H9 (cell line): ENCODE results near the gene ARHGEF10L. TPM values are rescaled to one million over a fixed set of nuclear protein-coding genes. Genes with fewer than 3 reads are reported as not detected.

ENCODE experiments used
- DNase-seq: peaks from one replicate; pipeline ENCODE4 v3.0.0-alpha.2; 2017
- H2AFZ ChIP-seq: one replicate; pipeline ENCODE4 v1.6.1; 2013; ENCODE audit warnings: mild to moderate bottlenecking, low read length, control low read depth, moderate library complexity
- H2AK5ac ChIP-seq: 2 replicates; pipeline ENCODE4 v1.6.1; 2013; ENCODE audit warnings: low read length, control low read depth, mixed read lengths; ENCODE audit not compliant: insufficient read length
- H2BK120ac ChIP-seq: one replicate; pipeline ENCODE4 v1.6.1; 2013; ENCODE audit warnings: low read depth, mild to moderate bottlenecking, low read length, control low read depth, inconsistent platforms; ENCODE audit not compliant: poor library complexity, severe bottlenecking
- H2BK12ac ChIP-seq: 2 replicates; pipeline ENCODE4 v1.6.1; 2013; ENCODE audit warnings: low read length, control low read depth, mixed read lengths, low read depth; ENCODE audit not compliant: insufficient read length
- H2BK15ac ChIP-seq: 2 replicates; pipeline ENCODE4 v1.6.1; 2013; ENCODE audit warnings: low read depth, low read length, control low read depth
- H2BK20ac ChIP-seq: one replicate; pipeline ENCODE4 v1.6.1; 2013; ENCODE audit warnings: low read depth, mild to moderate bottlenecking, low read length, control low read depth, inconsistent platforms; ENCODE audit not compliant: poor library complexity, severe bottlenecking
- H2BK5ac ChIP-seq: 2 replicates; pipeline ENCODE4 v1.6.1; 2013; ENCODE audit warnings: low read length, control low read depth, mixed read lengths; ENCODE audit not compliant: insufficient read length
- H3K14ac ChIP-seq: 2 replicates; pipeline ENCODE4 v1.6.1; 2013; ENCODE audit warnings: low read length, control low read depth; ENCODE audit not compliant: insufficient read depth
- H3K18ac ChIP-seq: 2 replicates; pipeline ENCODE4 v1.6.1; 2013; ENCODE audit warnings: low read depth, mild to moderate bottlenecking, mixed read lengths, low read length, control low read depth; ENCODE audit not compliant: insufficient read length
- H3K23ac ChIP-seq: 2 replicates; pipeline ENCODE4 v1.6.1; 2013; ENCODE audit warnings: low read length, control low read depth, mixed read lengths, low read depth; ENCODE audit not compliant: insufficient read length
- H3K23me2 ChIP-seq: 2 replicates; pipeline ENCODE4 v1.6.1; 2013; ENCODE audit warnings: low read depth, mild to moderate bottlenecking, mixed read lengths, low read length, control low read depth; ENCODE audit not compliant: insufficient read length, poor library complexity, severe bottlenecking
- H3K27ac ChIP-seq: 2 replicates; pipeline ENCODE4 v1.5.1; 2013; ENCODE audit warnings: low read length, control low read depth, mixed read lengths, low read depth; ENCODE audit not compliant: insufficient read length
- H3K27me3 ChIP-seq: 2 replicates; pipeline ENCODE4 v1.6.1; 2013; ENCODE audit warnings: low read length, control low read depth, inconsistent platforms; ENCODE audit not compliant: insufficient read depth
- H3K4ac ChIP-seq: 2 replicates; pipeline ENCODE4 v1.6.1; 2013; ENCODE audit warnings: low read depth, mild to moderate bottlenecking, control low read depth, inconsistent platforms, low read length, moderate library complexity
- H3K4me1 ChIP-seq: 2 replicates; pipeline ENCODE4 v1.6.1; 2013; ENCODE audit warnings: low read length, control low read depth, inconsistent platforms; ENCODE audit not compliant: insufficient read depth
- H3K4me2 ChIP-seq: 2 replicates; pipeline ENCODE4 v1.6.1; 2013; ENCODE audit warnings: low read length, control low read depth, mixed read lengths; ENCODE audit not compliant: insufficient read length, insufficient read depth
- H3K56ac ChIP-seq: 2 replicates; pipeline ENCODE4 v1.6.1; 2013; ENCODE audit warnings: low read depth, mild to moderate bottlenecking, mixed read lengths, low read length, control low read depth; ENCODE audit not compliant: insufficient read length
- H3K79me1 ChIP-seq: 2 replicates; pipeline ENCODE4 v1.6.1; 2013; ENCODE audit warnings: low read depth, mild to moderate bottlenecking, moderate library complexity, low read length, control low read depth, inconsistent platforms; ENCODE audit not compliant: insufficient read depth, poor library complexity, severe bottlenecking
- H3K79me2 ChIP-seq: 2 replicates; pipeline ENCODE4 v1.6.1; 2013; ENCODE audit warnings: low read length, control low read depth, inconsistent platforms; ENCODE audit not compliant: insufficient read depth
- H3K9ac ChIP-seq: 2 replicates; pipeline ENCODE4 v1.6.1; 2013; ENCODE audit warnings: low read length, control low read depth, mixed read lengths; ENCODE audit not compliant: insufficient read length; ENCODE audit errors: extremely low read depth
- H3K9me3 ChIP-seq: one replicate; pipeline ENCODE4 v1.6.1; 2013; ENCODE audit warnings: low read depth, low read length, inconsistent platforms; ENCODE audit not compliant: control insufficient read depth
- H3T11ph ChIP-seq: one replicate; pipeline ENCODE4 v1.6.1; 2013; ENCODE audit warnings: mild to moderate bottlenecking, low read length, control low read depth, inconsistent platforms
- H4K20me1 ChIP-seq: one replicate; pipeline ENCODE4 v1.6.1; 2013; ENCODE audit not compliant: control insufficient read depth, insufficient read length, insufficient read depth
- H4K5ac ChIP-seq: 2 replicates; pipeline ENCODE4 v1.6.1; 2013; ENCODE audit warnings: low read depth, mild to moderate bottlenecking, mixed read lengths, low read length, control low read depth; ENCODE audit not compliant: insufficient read length
- H4K8ac ChIP-seq: replicated peaks from 2 replicates; pipeline ENCODE4 v1.6.1; 2013; ENCODE audit warnings: low read length, control low read depth, mixed read lengths, low read depth; ENCODE audit not compliant: insufficient read length
- H4K91ac ChIP-seq: 2 replicates; pipeline ENCODE4 v1.6.1; 2013; ENCODE audit warnings: low read depth, mild to moderate bottlenecking, moderate library complexity, mixed read lengths, low read length, control low read depth; ENCODE audit not compliant: insufficient read length
- H3K27ac Mint-ChIP-seq, 3 experiments: 2 replicates in 2 of 3; 3 replicates in 1 of 3; pipeline ENCODE4 v1.8.0; 2020 to 2021; ENCODE audit warnings: mixed read lengths in 3 of 3, mild to moderate bottlenecking in 1 of 3, moderate library complexity in 1 of 3
- H3K27me3 Mint-ChIP-seq: 2 replicates; pipeline ENCODE4 v1.8.0; 2021; ENCODE audit warnings: low read depth, mild to moderate bottlenecking, moderate library complexity, mixed read lengths
- H3K36me3 Mint-ChIP-seq, 3 experiments: 2 replicates in 2 of 3; 3 replicates in 1 of 3; pipeline ENCODE4 v1.8.0; 2020 to 2021; ENCODE audit warnings: low read depth in 3 of 3, mixed read lengths in 3 of 3; ENCODE audit not compliant: insufficient read depth in 1 of 3
- H3K4me1 Mint-ChIP-seq, 2 experiments: 2 replicates each; pipeline ENCODE4 v1.8.0; 2020; ENCODE audit warnings: mixed read lengths in 2 of 2
- H3K4me3 Mint-ChIP-seq, 2 experiments: 2 replicates in 1 of 2; 3 replicates in 1 of 2; pipeline ENCODE4 v1.8.0; 2020 to 2021; ENCODE audit warnings: mild to moderate bottlenecking in 2 of 2, mixed read lengths in 2 of 2, moderate library complexity in 1 of 2
- H3K9me3 Mint-ChIP-seq, 2 experiments: 2 replicates in 1 of 2; 3 replicates in 1 of 2; pipeline ENCODE4 v1.8.0; 2020; ENCODE audit warnings: mild to moderate bottlenecking in 2 of 2, mixed read lengths in 2 of 2, moderate library complexity in 1 of 2
- WGBS: extraction: QIAGEN DNeasy Blood & Tissue Kit; methylation state at CpG from one replicate; pipeline ENCODE4 v1.1.7; 2013; ENCODE audit warnings: missing lambda C conversion rate, low lambda C conversion rate, mixed read lengths; ENCODE audit not compliant: insufficient read length; ENCODE audit errors: extremely low coverage; 5-methylcytosine and 5-hydroxymethylcytosine counted together
- total RNA-seq: library from RNA; stranded (reverse); gene quantifications from 2 replicates; pipeline ENCODE4 v1.2.1, GENCODE V29; 2021
- TF ChIP-seq, protein P1 (sequence below): fragments of 200-600 bp; sonication (generic); conservative IDR thresholded peaks from 3 replicates; pipeline ENCODE4 v1.8.0; 2021; ENCODE audit warnings: antibody characterized with exemption, mild to moderate bottlenecking

Gene ARHGEF10L
- total RNA-seq, 1 experiment from 2014 or later: 20.2 TPM

DNA sequence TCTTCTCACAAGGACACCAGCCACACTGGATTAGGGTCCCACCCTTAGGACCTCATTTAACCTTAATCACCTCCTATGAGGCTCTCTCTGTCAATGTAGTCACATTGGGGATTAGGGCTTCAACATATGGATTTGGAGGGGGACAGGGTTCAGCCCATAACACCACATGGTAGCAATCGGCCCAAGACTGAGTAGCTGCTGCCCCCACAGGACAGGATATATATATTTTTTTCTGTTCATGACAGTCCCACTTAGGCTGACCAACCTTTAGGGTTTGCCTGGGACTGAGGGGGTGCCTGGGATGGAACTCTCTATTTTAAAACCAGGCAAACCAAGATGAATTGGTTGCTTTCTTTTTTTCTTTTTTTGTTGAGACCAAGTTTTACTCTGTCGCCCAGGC is 207.4 kb downstream of the ARHGEF10L start:
- Histone ChIP-seq H2BK20ac (no peak overlapping the region), H3K4ac (no peak overlapping the region), H3K23ac (no peak overlapping the region), H2BK5ac (no peak overlapping the region), H3K56ac (no peak overlapping the region), H2AK5ac (no peak overlapping the region), H3K27ac (no peak overlapping the region), H4K91ac (no peak overlapping the region), H3K27me3 (no peaks in the 10 kb centered on the region), H2BK15ac (no peak overlapping the region), H3K79me1 (no peaks in the 10 kb centered on the region), H4K8ac (no peak overlapping the region), H3T11ph (no peak overlapping the region), H3K4me1 (no peaks in the 10 kb centered on the region), H4K20me1 (no peaks in the 10 kb centered on the region), H2BK12ac (no peak overlapping the region), H3K23me2 (no peaks in the 10 kb centered on the region), H3K9me3 (no peaks in the 10 kb centered on the region), H3K4me2 (no peak overlapping the region), H2BK120ac (no peak overlapping the region), H3K18ac (no peak overlapping the region), H3K79me2 (no peaks in the 10 kb centered on the region), H3K9ac (no peak overlapping the region), H4K5ac (no peak overlapping the region), H3K14ac (no peak overlapping the region), H2AFZ (no peak overlapping the region)
- WGBS: no CpG with 5 or more reads among the region's 2 CpGs
- TF ChIP-seq, protein P1, sequence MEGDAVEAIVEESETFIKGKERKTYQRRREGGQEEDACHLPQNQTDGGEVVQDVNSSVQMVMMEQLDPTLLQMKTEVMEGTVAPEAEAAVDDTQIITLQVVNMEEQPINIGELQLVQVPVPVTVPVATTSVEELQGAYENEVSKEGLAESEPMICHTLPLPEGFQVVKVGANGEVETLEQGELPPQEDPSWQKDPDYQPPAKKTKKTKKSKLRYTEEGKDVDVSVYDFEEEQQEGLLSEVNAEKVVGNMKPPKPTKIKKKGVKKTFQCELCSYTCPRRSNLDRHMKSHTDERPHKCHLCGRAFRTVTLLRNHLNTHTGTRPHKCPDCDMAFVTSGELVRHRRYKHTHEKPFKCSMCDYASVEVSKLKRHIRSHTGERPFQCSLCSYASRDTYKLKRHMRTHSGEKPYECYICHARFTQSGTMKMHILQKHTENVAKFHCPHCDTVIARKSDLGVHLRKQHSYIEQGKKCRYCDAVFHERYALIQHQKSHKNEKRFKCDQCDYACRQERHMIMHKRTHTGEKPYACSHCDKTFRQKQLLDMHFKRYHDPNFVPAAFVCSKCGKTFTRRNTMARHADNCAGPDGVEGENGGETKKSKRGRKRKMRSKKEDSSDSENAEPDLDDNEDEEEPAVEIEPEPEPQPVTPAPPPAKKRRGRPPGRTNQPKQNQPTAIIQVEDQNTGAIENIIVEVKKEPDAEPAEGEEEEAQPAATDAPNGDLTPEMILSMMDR: peak; percentile 19; the same call in 1 of the 3 replicates
- Mint-ChIP-seq H3K27ac (no peak overlapping the region), H3K4me1 (peaks cover 0 to 13% of the 10 kb centered on the region in 2 experiments; a peak in 2 of 4 replicates), H3K9me3 (no peaks in the 10 kb centered on the region), H3K36me3 (no peaks in the 10 kb centered on the region), H3K4me3 (no peak overlapping the region), H3K27me3 (peaks cover 4% of the 10 kb centered on the region)
- no peak for DNase-seq

Other genes with a start within 250 kb of the ARHGEF10L start
- gene PADI4, start 231.5 kb upstream of the ARHGEF10L start, total RNA-seq: 0.13 and 0.18 TPM in 2 replicates
- not detected in 2 replicates for gene PADI6, start 167.5 kb upstream of the ARHGEF10L start, total RNA-seq
- 473 and 474 TPM in 2 replicates for gene RCC2, start 100.0 kb upstream of the ARHGEF10L start, total RNA-seq
- 0.26 TPM in 1 of 2 replicates, not detected in the other for gene ACTL8, start 215.6 kb downstream of the ARHGEF10L start, total RNA-seq